ENCODE results near the gene ITK.

GRCh38 chr5:157197086-157197485, 16.4 kb downstream of the ITK start:
- TF ChIP-seq POLR2A (IDR thresholded peaks at IDR 0.05; ENCODE audit: low read depth) (no peak), CTCF (IDR thresholded peaks at IDR 0.05) (no peak)
